Fibroblast of skin of right quadriceps (primary cell): ENCODE data around the gene SIVA1.

ENCODE experiments used
- DNase-seq: peaks from one replicate; pipeline ENCODE4 v3.0.0-alpha.2; 2013

SIVA1 gene

GRCh38 chr14:104785708-104786080 lies 32.7 kb downstream of the SIVA1 start:
- DNase-seq, result no peak

GRCh38 chr14:104786091-104786586 lies 33.2 kb downstream of the SIVA1 start:
- DNase-seq, result no peak

GRCh38 chr14:104786726-104787675 lies 34.1 kb downstream of the SIVA1 start:
- no peak for DNase-seq

- DNase-seq, result no peak
Measured at GRCh38 chr14:104787736-104788135, 34.8 kb downstream of the SIVA1 start.

GRCh38 chr14:104788161-104788818 lies 35.3 kb downstream of the SIVA1 start:
- DNase-seq, result no peak

GRCh38 chr14:104788873-104789663 lies 36.1 kb downstream of the SIVA1 start:
- no peak for DNase-seq

- no peak for DNase-seq
Measured at GRCh38 chr14:104789752-104790743, 37.1 kb downstream of the SIVA1 start.

GRCh38 chr14:104791425-104791824 lies 38.5 kb downstream of the SIVA1 start:
- no peak for DNase-seq

GRCh38 chr14:104792101-104792884 lies 39.3 kb downstream of the SIVA1 start:
- no peak for DNase-seq

GRCh38 chr14:104792945-104793702 lies 40.2 kb downstream of the SIVA1 start:
- DNase-seq, result no peak

GRCh38 chr14:104793703-104793959 lies 40.7 kb downstream of the SIVA1 start:
- no peak for DNase-seq

GRCh38 chr14:104794099-104794498 lies 41.2 kb downstream of the SIVA1 start:
- peak; percentile 67 for DNase-seq

GRCh38 chr14:104794631-104794992 lies 41.7 kb downstream of the SIVA1 start:
- no peak for DNase-seq

GRCh38 chr14:104794993-104795780 lies 42.2 kb downstream of the SIVA1 start, which contains the start of gene AKT1:
Gene AKT1 (minus strand): TSS chr14:104795748. CDS start chr14:104792643, 3,105 bp downstream.
- no peak for DNase-seq

- DNase-seq, result peak; percentile 58
Measured at GRCh38 chr14:104795781-104796686, 43.1 kb downstream of the SIVA1 start.

- DNase-seq, result no peak
Measured at GRCh38 chr14:104796687-104797081, 43.7 kb downstream of the SIVA1 start.

- DNase-seq, result no peak
Measured at GRCh38 chr14:104797115-104798044, 44.4 kb downstream of the SIVA1 start.
